Endothelial cell of umbilical vein (primary cell): ENCODE data around the gene TTC29. TPM values are rescaled to one million over a fixed set of nuclear protein-coding genes. Genes with fewer than 3 reads are reported as not detected.

Source experiments
- BruUV-seq: library from RNA; stranded (reverse); fragments of 400-500 nt; replicated peaks from 2 replicates; lab custom pipeline; 2021; lab: Mats Ljungman, UMichigan
- CTCF ChIA-PET: fragments of 300-600, 350-600 bp; sonication (Branson Sonifier 250); formaldehyde crosslinking; loops from one replicate; lab custom pipeline; 2021; ENCODE audit warnings: antibody characterized with exemption, inconsistent platforms; lab: Charles Lee
- POLR2A ChIA-PET: fragments of 300-600, 350-600 bp; sonication (Branson Sonifier 250); formaldehyde crosslinking; loops from one replicate; lab custom pipeline; 2021; ENCODE audit warnings: antibody characterized with exemption, inconsistent platforms; lab: Charles Lee
- DNase-seq: peaks from one replicate; pipeline ENCODE4 v3.0.0-alpha.2; 2011; ENCODE audit warnings: low read depth, low spot score
- FAIRE-seq: peaks from 2 replicates; lab custom pipeline; 2011; peaks lifted over from hg19 to GRCh38; lab: Jason Lieb, UNC
- H2AFZ ChIP-seq: 2 replicates; pipeline ENCODE4 v1.6.0; 2012; ENCODE audit warnings: low read depth, low read length, control low read depth, inconsistent platforms
- H3K27ac ChIP-seq: 2 replicates; pipeline ENCODE4 v1.5.1; 2011; ENCODE audit warnings: low read depth, mild to moderate bottlenecking, control low read depth, low read length, moderate library complexity; ENCODE audit not compliant: insufficient read depth
- H3K27me3 ChIP-seq, 2 experiments: 2 replicates each; pipeline versions ENCODE4 v1.6.0 to v1.6.1; 2011; ENCODE audit warnings: low read length in 2 of 2, mixed read lengths in 1 of 2; ENCODE audit not compliant: control insufficient read depth in 2 of 2, insufficient read depth in 2 of 2
- H3K36me3 ChIP-seq, 2 experiments: 2 replicates in 1 of 2; 3 replicates in 1 of 2; pipeline ENCODE4 v1.5.1; 2011; ENCODE audit warnings: low read length in 2 of 2, mild to moderate bottlenecking in 1 of 2, moderate library complexity in 1 of 2; ENCODE audit not compliant: control insufficient read depth in 2 of 2, insufficient read depth in 2 of 2; ENCODE audit errors: extremely low read depth in 1 of 2
- H3K4me1 ChIP-seq: 3 replicates; pipeline ENCODE4 v1.5.1; 2011; ENCODE audit warnings: mild to moderate bottlenecking, low read length; ENCODE audit not compliant: control insufficient read depth, insufficient read depth; ENCODE audit errors: extremely low read depth
- H3K4me2 ChIP-seq: 2 replicates; pipeline ENCODE4 v1.6.1; 2011; ENCODE audit warnings: low read length, control low read depth, mixed read lengths; ENCODE audit not compliant: insufficient read depth
- H3K4me3 ChIP-seq, 3 experiments: fragments of 200-600 bp in 1 of 3; sonication (generic), shearing (Covaris generic) in 1 of 3; replicated peaks in 1 of 3; 2 replicates each; pipeline ENCODE4 v1.5.1; 2011 to 2016; ENCODE audit warnings: control low read depth in 3 of 3, low read length in 3 of 3, mild to moderate bottlenecking in 2 of 3, inconsistent platforms in 1 of 3, low read depth in 1 of 3, moderate library complexity in 1 of 3; ENCODE audit not compliant: insufficient read depth in 1 of 3
- H3K79me2 ChIP-seq: 2 replicates; pipeline ENCODE4 v1.6.0; 2012; ENCODE audit warnings: low read length, inconsistent platforms; ENCODE audit not compliant: control insufficient read depth, insufficient read depth
- H3K9ac ChIP-seq: replicated peaks from 2 replicates; pipeline ENCODE3; 2011; ENCODE audit warnings: low read length, control low read depth; ENCODE audit not compliant: insufficient read depth; ENCODE audit errors: extremely low read depth
- H3K9me1 ChIP-seq: replicated peaks from 3 replicates; pipeline ENCODE4 v1.6.0; 2011; ENCODE audit warnings: mild to moderate bottlenecking, low read length; ENCODE audit not compliant: control insufficient read depth, insufficient read depth; ENCODE audit errors: extremely low read depth
- H3K9me3 ChIP-seq: replicated peaks from 2 replicates; pipeline ENCODE4 v1.5.1; 2012; ENCODE audit warnings: low read length, inconsistent platforms; ENCODE audit not compliant: control insufficient read depth, insufficient read depth
- H4K20me1 ChIP-seq: replicated peaks from 2 replicates; pipeline ENCODE3; 2011; ENCODE audit warnings: mild to moderate bottlenecking, low read length; ENCODE audit not compliant: control insufficient read depth, insufficient read depth; ENCODE audit errors: extremely low read depth
- CTCF ChIP-seq, 2 donors: IDR thresholded peaks; 1 replicate in 1 of 2; 2 replicates in 1 of 2; pipeline ENCODE4 v1.5.1; 2011; ENCODE audit warnings: low read length in 2 of 2, mild to moderate bottlenecking in 2 of 2, moderate library complexity in 2 of 2, control low read depth in 1 of 2, inconsistent platforms in 1 of 2, low read depth in 1 of 2; ENCODE audit not compliant: insufficient read depth in 1 of 2; ENCODE audit errors: extremely low read depth in 1 of 2
- EZH2 ChIP-seq: IDR thresholded peaks from 2 replicates; pipeline ENCODE4 v1.6.1; 2012; ENCODE audit warnings: borderline replicate concordance, low read depth, mild to moderate bottlenecking, moderate library complexity, low read length, inconsistent platforms; ENCODE audit not compliant: severe bottlenecking
- FOS ChIP-seq: IDR thresholded peaks from 2 replicates; pipeline ENCODE4 v1.6.1; 2011; ENCODE audit warnings: mild to moderate bottlenecking, low read length, moderate library complexity, borderline replicate concordance; ENCODE audit not compliant: insufficient read depth
- GATA2 ChIP-seq: IDR thresholded peaks from 2 replicates; pipeline ENCODE4 v1.7.0; 2011; ENCODE audit warnings: low read depth, mild to moderate bottlenecking, moderate library complexity, mixed read lengths, low read length; ENCODE audit not compliant: insufficient read length, insufficient read depth
- JUN ChIP-seq: IDR thresholded peaks from 2 replicates; pipeline ENCODE4 v1.6.1; 2011; ENCODE audit warnings: borderline replicate concordance, low read depth; ENCODE audit not compliant: insufficient read length, insufficient read depth
- MAX ChIP-seq: IDR thresholded peaks from 2 replicates; pipeline ENCODE4 v1.6.1; 2011; ENCODE audit not compliant: insufficient read depth, insufficient read length
- MYC ChIP-seq: IDR thresholded peaks from one replicate; pipeline ENCODE4 v1.6.1; 2011; ENCODE audit warnings: mild to moderate bottlenecking, low read depth, low read length
- POLR2A ChIP-seq: IDR thresholded peaks from 2 replicates; pipeline ENCODE4 v1.6.1; 2012; ENCODE audit warnings: low read depth, mild to moderate bottlenecking, control low read depth, low read length
- POLR2AphosphoS5 ChIP-seq: IDR thresholded peaks from 2 replicates; pipeline ENCODE4 v1.6.1; 2012; ENCODE audit warnings: low read depth, mild to moderate bottlenecking, control low read depth, low read length, moderate library complexity; ENCODE audit not compliant: insufficient read depth
- dilution Hi-C: fragments of 300-500 bp; cut with MboI; formaldehyde crosslinking; loops from one replicate; pipeline ENCODE4 v1.15.0; 2019; ENCODE audit warnings: low sequenced_read_pairs; ENCODE audit not compliant: extremely low pct_ligation_motif_present
- intact Hi-C: fragments of 100-400 bp; cut with micrococcal nuclease; formaldehyde crosslinking; loops from one replicate; pipeline ENCODE4 v1.10.0; 2022
- polyA plus RNA-seq, 4 experiments: library from polyadenylated mRNA; depleted of rRNA in 3 of 4; stranded (reverse) in 3 of 4; unstranded in 1 of 4; fragments of >200 nt; gene quantifications; 2 replicates each; pipeline versions ENCODE4 v1.2.1 to v1.2.3, GENCODE V29; 2011 to 2012; ENCODE audit warnings: missing spikeins in 1 of 4
- total RNA-seq: library from RNA; stranded (reverse); gene quantifications from 2 replicates; pipeline ENCODE4 v1.2.3, GENCODE V29; 2021

Gene TTC29
- total and polyA plus RNA-seq, 2 donors (not counting 3 experiments of a cell fraction or from before 2014, with no cell fraction given), result not detected

- no peak for DNase-seq
- TF ChIP-seq EZH2 (no peak), MAX (no peak), MYC (no peak), GATA2 (no peak), JUN (no peak), POLR2AphosphoS5 (no peak)
- Histone ChIP-seq H3K27me3 (peaks cover 3 to 6% of the 10 kb centered on the region in 2 experiments), H3K9ac (no peak overlapping the region), H2AFZ (no peak overlapping the region), H3K79me2 (no peaks in the 10 kb centered on the region), H3K4me3 (no peak overlapping the region), H4K20me1 (no peaks in the 10 kb centered on the region), H3K27ac (no peak overlapping the region), H3K9me1 (no peaks in the 10 kb centered on the region), H3K4me2 (no peak overlapping the region), H3K9me3 (no peaks in the 10 kb centered on the region), H3K4me1 (no peaks in the 10 kb centered on the region), H3K36me3 (no peaks in the 10 kb centered on the region)
- dilution Hi-C loops, result no loop called here
- POLR2A ChIA-PET, result no interaction called here
- FAIRE-seq, result no peak
- no TSS peak for BruUV-seq
- intact Hi-C loops, result no loop called here
- CTCF ChIA-PET, result interaction anchor here (0.9 kb wide), 1 partner anchor 16 kb away, joined by 4 read pairs; no protein-coding TSS in a partner anchor
Measured at GRCh38 chr4:146855761-146856160, 89.9 kb downstream of the TTC29 start.

- H3K27ac ChIP-seq, result no peak overlapping the region
- H3K27me3 ChIP-seq, result peaks cover 3 to 6% of the 10 kb centered on the region in 2 experiments
- intact Hi-C loops, result no loop called here
- no TSS peak for BruUV-seq
- ChIA-PET CTCF (interaction anchor here (1.1 to 2.5 kb wide), 3 partner anchors 15 to 63 kb away, joined by 3 to 7 read pairs (median 3); no protein-coding TSS in a partner anchor), POLR2A (no interaction called here)
- H3K79me2 ChIP-seq, result no peaks in the 10 kb centered on the region
- no peak for FAIRE-seq
- no peak for DNase-seq
- H3K9ac ChIP-seq, result no peak overlapping the region
- dilution Hi-C loops, result no loop called here
- H3K4me2 ChIP-seq, result no peak overlapping the region
- H2AFZ ChIP-seq, result no peak overlapping the region
- TF ChIP-seq CTCF (IDR thresholded peaks at IDR 0.05; ENCODE audit: extremely low read depth in 1 of 2, insufficient read depth in 1 of 2, low read depth in 1 of 2, low read length in 2 of 2), result no peak
- no peak for TF ChIP-seq JUN
- TF ChIP-seq GATA2, result no peak
- no peak for TF ChIP-seq POLR2AphosphoS5
- TF ChIP-seq MAX, result no peak
- no peak for TF ChIP-seq FOS
- TF ChIP-seq MYC, result no peak
- no peak for TF ChIP-seq POLR2A
- TF ChIP-seq EZH2, result no peak
- H3K9me1 ChIP-seq, result no peaks in the 10 kb centered on the region
- no peaks in the 10 kb centered on the region for H4K20me1 ChIP-seq
- H3K36me3 ChIP-seq, result no peaks in the 10 kb centered on the region
- no peaks in the 10 kb centered on the region for H3K4me1 ChIP-seq
- H3K9me3 ChIP-seq, result no peaks in the 10 kb centered on the region
- no peak overlapping the region for H3K4me3 ChIP-seq
Measured at GRCh38 chr4:146852360-146852759, 93.3 kb downstream of the TTC29 start.
